HG02623 (cell line): Measurements from ENCODE around the gene BLTP3B.

ENCODE experiments used
- ATAC-seq: cut with Tn5 transposase; IDR thresholded peaks from one replicate; pipeline ENCODE4 v1.9.1; 2021; ENCODE audit warnings: moderate library complexity; ENCODE audit not compliant: unreplicated experiment

Gene BLTP3B

GRCh38 chr12:100115291-100115690, 27.4 kb downstream of the BLTP3B start:
- no peak for ATAC-seq

- ATAC-seq = no peak
These were observed 28.1 kb downstream of the BLTP3B start for GRCh38 chr12:100114574-100114973.

DNA sequence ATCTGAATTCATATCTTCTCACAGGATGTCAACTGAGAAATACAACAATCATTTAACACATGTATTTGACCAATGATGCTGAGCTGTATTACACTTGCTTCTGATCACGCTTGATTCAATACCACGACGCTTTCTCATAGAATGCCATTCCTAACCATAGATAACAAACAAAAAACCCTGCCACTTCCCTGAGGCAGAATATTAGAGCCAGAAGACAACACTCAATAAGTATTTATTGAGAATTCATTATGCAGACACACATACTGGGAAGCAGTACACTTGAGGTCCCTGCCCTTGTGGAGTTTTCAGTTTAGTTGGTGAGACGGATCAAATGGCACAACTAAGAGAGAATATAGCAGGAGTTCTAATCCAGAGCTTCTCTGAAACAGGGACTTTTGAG, 32.4 kb downstream of the BLTP3B start:
- no peak for ATAC-seq

GRCh38 chr12:100106861-100107260, 35.8 kb downstream of the BLTP3B start:
- ATAC-seq = no peak

DNA sequence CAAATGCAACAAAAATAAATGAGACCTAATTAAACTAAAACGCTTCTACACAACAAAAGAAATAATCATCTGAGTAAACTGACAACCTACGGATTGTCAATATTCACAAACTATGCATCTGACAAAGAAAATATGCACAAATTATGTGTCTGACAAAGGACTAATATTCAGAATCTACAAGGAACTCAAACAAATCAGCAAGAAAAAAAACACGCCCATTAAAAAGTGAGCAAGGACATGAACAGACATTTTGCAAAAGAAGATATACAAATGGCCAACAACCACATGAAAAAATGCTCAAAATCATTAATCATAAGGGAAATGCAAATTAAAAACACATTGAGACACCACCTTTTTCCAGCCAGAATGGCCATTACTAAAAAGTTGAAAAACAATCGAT, 37.0 kb downstream of the BLTP3B start:
- ATAC-seq = no peak

GRCh38 chr12:100101000-100101399, 41.7 kb downstream of the BLTP3B start:
- ATAC-seq = no peak
